GM12878 (cell line): ENCODE data around the gene SFMBT1. TPM values are rescaled to one million over a fixed set of nuclear protein-coding genes. Genes with fewer than 3 reads are reported as not detected.

Source experiments
- ATAC-seq: fragments of 200-7000 bp; cut with Tn5 transposase; 3 replicates; pipeline ENCODE4 v1.9.1; 2020; ENCODE audit warnings: mild to moderate bottlenecking, moderate library complexity
- BruUV-seq: library from RNA; stranded (reverse); fragments of 400-500 nt; replicated peaks from 2 replicates; lab custom pipeline; 2021; lab: Mats Ljungman, UMichigan
- CTCF ChIA-PET: fragments of 300-600 bp; sonication (Branson Sonifier 250); formaldehyde crosslinking; extraction: SDS; loops from one replicate; lab custom pipeline; 2021; ENCODE audit warnings: inconsistent platforms; lab: Yijun Ruan, JAX
- POLR2A ChIA-PET: fragments of 350-600 bp; formaldehyde crosslinking; extraction: SDS; loops from one replicate; lab custom pipeline; 2021; ENCODE audit warnings: inconsistent platforms; lab: Charles Lee
- RAD21 ChIA-PET: fragments of 300-600 bp; sonication (Branson Sonifier 250); formaldehyde crosslinking; loops from one replicate; lab custom pipeline; 2023; ENCODE audit warnings: antibody characterized with exemption; ENCODE audit not compliant: unreplicated experiment; lab: Charles Lee
- SMC1A ChIA-PET: fragments of 300-600 bp; sonication (Branson Sonifier 250); formaldehyde crosslinking; loops from one replicate; lab custom pipeline; 2023; ENCODE audit not compliant: unreplicated experiment, uncharacterized antibody; lab: Charles Lee
- DNase-seq: peaks from one replicate; pipeline ENCODE4 v3.0.0-alpha.2; 2011; ENCODE audit warnings: low read depth, low spot score
- FAIRE-seq: peaks from 3 replicates; lab custom pipeline; 2011; peaks lifted over from hg19 to GRCh38; lab: Jason Lieb, UNC
- H2AFZ ChIP-seq: 2 replicates; pipeline ENCODE4 v1.6.0; 2011; ENCODE audit warnings: low read depth, low read length, control low read depth; ENCODE audit not compliant: control insufficient read depth
- H3K27ac ChIP-seq: 2 replicates; pipeline ENCODE4 v1.5.1; 2011; ENCODE audit warnings: control low read depth; ENCODE audit not compliant: control insufficient read depth, insufficient read depth
- H3K27me3 ChIP-seq, 2 experiments: replicated peaks in 1 of 2; 2 replicates each; pipeline versions ENCODE4 v1.6.0 to v1.6.1; 2011; ENCODE audit warnings: low read length in 1 of 2; ENCODE audit not compliant: control insufficient read depth in 2 of 2, insufficient read depth in 2 of 2
- H3K36me3 ChIP-seq, 2 experiments: 2 replicates each; pipeline ENCODE4 v1.5.1; 2011; ENCODE audit warnings: low read length in 1 of 2; ENCODE audit not compliant: control insufficient read depth in 2 of 2, insufficient read depth in 2 of 2
- H3K4me1 ChIP-seq: 2 replicates; pipeline ENCODE4 v1.6.1; 2011; ENCODE audit warnings: mild to moderate bottlenecking, low read length, moderate library complexity, mixed read lengths; ENCODE audit not compliant: control insufficient read depth, insufficient read depth
- H3K4me2 ChIP-seq: 2 replicates; pipeline ENCODE4 v1.6.0; 2011; ENCODE audit warnings: control low read depth; ENCODE audit not compliant: control insufficient read depth, insufficient read depth
- H3K4me3 ChIP-seq: fragments of 200-600 bp; sonication (generic); 2 replicates; pipeline ENCODE4 v1.5.1; 2016
- H3K79me2 ChIP-seq: 2 replicates; pipeline ENCODE4 v1.6.0; 2011; ENCODE audit warnings: low read length; ENCODE audit not compliant: control insufficient read depth, insufficient read depth
- H3K9ac ChIP-seq: 2 replicates; pipeline ENCODE4 v1.8.0; 2011; ENCODE audit warnings: low read length, control low read depth, mixed read lengths; ENCODE audit not compliant: control insufficient read depth, insufficient read depth
- H3K9me3 ChIP-seq: replicated peaks from 3 replicates; pipeline ENCODE4 v1.5.1; 2011; ENCODE audit warnings: mild to moderate bottlenecking, low read length; ENCODE audit not compliant: control insufficient read depth, insufficient read depth
- H4K20me1 ChIP-seq: 2 replicates; pipeline ENCODE4 v1.6.0; 2011; ENCODE audit not compliant: control insufficient read depth, insufficient read depth
- BHLHE40 ChIP-seq, 2 experiments: fragments of 450-650 bp in 1 of 2; IDR thresholded peaks; 2 replicates each; pipeline ENCODE4 v1.6.1; 2011 to 2017; ENCODE audit warnings: low read depth in 2 of 2, borderline replicate concordance in 1 of 2, improper control_type of control experiment in 1 of 2, low read length in 1 of 2, mild to moderate bottlenecking in 1 of 2
- MXI1 ChIP-seq: fragments of 150-350 bp; IDR thresholded peaks from 2 replicates; pipeline ENCODE4 v1.6.1; 2011; ENCODE audit warnings: low read depth, mild to moderate bottlenecking, inconsistent platforms, low read length, improper control_type of control experiment
- SMC3 ChIP-seq: IDR thresholded peaks from 2 replicates; pipeline ENCODE4 v1.6.1; 2011; ENCODE audit warnings: low read length, improper control_type of control experiment, borderline replicate concordance
- WGBS: methylation state at CpG from one replicate; pipeline ENCODE4 v1.1.6; 2016; ENCODE audit warnings: low lambda C conversion rate; ENCODE audit not compliant: insufficient replicate concordance, insufficient coverage; ENCODE audit errors: missing lambda C conversion rate; 5-methylcytosine and 5-hydroxymethylcytosine counted together
- in situ Hi-C: fragments of 300-500 bp; cut with MboI; formaldehyde crosslinking; loops from 9 replicates; pipeline ENCODE4 v1.14.3; 2018; ENCODE audit warnings: mixed read lengths
- intact Hi-C: fragments of 100-400 bp; cut with micrococcal nuclease; formaldehyde crosslinking; loops from one replicate; pipeline ENCODE4 v1.14.2; 2022; ENCODE audit not compliant: unreplicated experiment
- polyA plus RNA-seq, 11 experiments: library from polyadenylated mRNA; depleted of rRNA in 4 of 11; unstranded in 6 of 11; stranded (reverse) in 5 of 11; fragments of >200 nt; fragmentation: Nextera tagmentation in 4 of 11; fragmentation: Illumina TruSeq in 1 of 11; extraction: Ambion mirVana in 4 of 11; extraction: Trizol in 1 of 11; gene quantifications; 1 replicate in 1 of 11; 2 replicates in 10 of 11; pipeline versions ENCODE4 v1.2.1 to v1.2.3, GENCODE V29; 2011 to 2016; ENCODE audit warnings: inconsistent platforms in 2 of 11, missing spikeins in 2 of 11, low read depth in 1 of 11
- total RNA-seq, 4 experiments: library from RNA; depleted of rRNA in 3 of 4; stranded (reverse); fragments of >200 nt in 3 of 4; fragmentation: Illumina TruSeq in 1 of 4; extraction: Trizol in 1 of 4; gene quantifications; 2 replicates each; pipeline versions ENCODE4 v1.2.1 to v1.2.3, GENCODE V29; 2013 to 2021
- TF ChIP-seq, protein P1 (sequence below): IDR thresholded peaks from 2 replicates; pipeline ENCODE4 v1.6.1; 2012; ENCODE audit warnings: mild to moderate bottlenecking, low read depth, low read length

The SFMBT1 gene
- total and polyA plus RNA-seq, 10 of the 15 experiments (the other 5 are each of a cell fraction or from before 2014, with no cell fraction given): 3.2 to 19.5 (median 11.4) TPM

- intact Hi-C loops: no loop called here
- H4K20me1 ChIP-seq: no peaks in the 10 kb centered on the region
- ATAC-seq (no peak), DNase-seq (no peak), FAIRE-seq (no peak)
- BruUV-seq: no TSS peak
- CTCF ChIA-PET: interaction anchor here (1.1 to 2.5 kb wide), 6 partner anchors 8 to 230 kb away, joined by 3 to 8 read pairs (median 4); no protein-coding TSS in a partner anchor
- no peak overlapping the region for H3K9ac ChIP-seq
- H3K4me2 ChIP-seq: no peak overlapping the region
- RAD21 ChIA-PET: interaction anchor here (1.2 to 1.4 kb wide), 2 partner anchors 12 to 41 kb away, joined by 3 read pairs; no protein-coding TSS in a partner anchor
- POLR2A ChIA-PET: no interaction called here
- H2AFZ ChIP-seq: no peak overlapping the region
- WGBS: 96% methylated on average over 3 of the region's 3 CpGs
- SMC1A ChIA-PET: interaction anchor here (1.0 to 1.2 kb wide), 2 partner anchors 10 to 14 kb away, joined by 3 to 7 read pairs; no protein-coding TSS in a partner anchor
- H3K79me2 ChIP-seq: no peaks in the 10 kb centered on the region; the same call in 1 of the 2 replicates
- no peaks in the 10 kb centered on the region for H3K9me3 ChIP-seq
- H3K27me3 ChIP-seq: no peaks in the 10 kb centered on the region
- H3K4me3 ChIP-seq: no peak overlapping the region
- in situ Hi-C loops: no loop called here
- TF ChIP-seq, protein P1, sequence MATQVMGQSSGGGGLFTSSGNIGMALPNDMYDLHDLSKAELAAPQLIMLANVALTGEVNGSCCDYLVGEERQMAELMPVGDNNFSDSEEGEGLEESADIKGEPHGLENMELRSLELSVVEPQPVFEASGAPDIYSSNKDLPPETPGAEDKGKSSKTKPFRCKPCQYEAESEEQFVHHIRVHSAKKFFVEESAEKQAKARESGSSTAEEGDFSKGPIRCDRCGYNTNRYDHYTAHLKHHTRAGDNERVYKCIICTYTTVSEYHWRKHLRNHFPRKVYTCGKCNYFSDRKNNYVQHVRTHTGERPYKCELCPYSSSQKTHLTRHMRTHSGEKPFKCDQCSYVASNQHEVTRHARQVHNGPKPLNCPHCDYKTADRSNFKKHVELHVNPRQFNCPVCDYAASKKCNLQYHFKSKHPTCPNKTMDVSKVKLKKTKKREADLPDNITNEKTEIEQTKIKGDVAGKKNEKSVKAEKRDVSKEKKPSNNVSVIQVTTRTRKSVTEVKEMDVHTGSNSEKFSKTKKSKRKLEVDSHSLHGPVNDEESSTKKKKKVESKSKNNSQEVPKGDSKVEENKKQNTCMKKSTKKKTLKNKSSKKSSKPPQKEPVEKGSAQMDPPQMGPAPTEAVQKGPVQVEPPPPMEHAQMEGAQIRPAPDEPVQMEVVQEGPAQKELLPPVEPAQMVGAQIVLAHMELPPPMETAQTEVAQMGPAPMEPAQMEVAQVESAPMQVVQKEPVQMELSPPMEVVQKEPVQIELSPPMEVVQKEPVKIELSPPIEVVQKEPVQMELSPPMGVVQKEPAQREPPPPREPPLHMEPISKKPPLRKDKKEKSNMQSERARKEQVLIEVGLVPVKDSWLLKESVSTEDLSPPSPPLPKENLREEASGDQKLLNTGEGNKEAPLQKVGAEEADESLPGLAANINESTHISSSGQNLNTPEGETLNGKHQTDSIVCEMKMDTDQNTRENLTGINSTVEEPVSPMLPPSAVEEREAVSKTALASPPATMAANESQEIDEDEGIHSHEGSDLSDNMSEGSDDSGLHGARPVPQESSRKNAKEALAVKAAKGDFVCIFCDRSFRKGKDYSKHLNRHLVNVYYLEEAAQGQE: no peak
- TF ChIP-seq BHLHE40 (IDR thresholded peaks at IDR 0.05; ENCODE audit: borderline replicate concordance in 1 of 2, low read depth in 2 of 2, low read length in 1 of 2) (no peak), MXI1 (no peak), SMC3 (no peak)
- no peak overlapping the region for H3K27ac ChIP-seq
- no peaks in the 10 kb centered on the region for H3K36me3 ChIP-seq
- H3K4me1 ChIP-seq: no peaks in the 10 kb centered on the region
Observed at GRCh38 chr3:52971895-52972294, 74.0 kb downstream of the SFMBT1 start.
